ENCODE data around the gene GOLGA7B.

Gene GOLGA7B

GRCh38 chr10:97811958-97812357 is 37.7 kb upstream of the GOLGA7B start:
- Histone ChIP-seq H3K4me1 (ENCODE audit: control extremely low read depth in 1 of 4, control insufficient read depth in 4 of 4, insufficient read depth in 4 of 4, low read length in 3 of 4) (no peaks in the 10 kb centered on the region), H3K4me3 (ENCODE audit: control insufficient read depth in 1 of 7, extremely low read depth in 1 of 7, insufficient read depth in 4 of 7, low read depth in 2 of 7, low read length in 6 of 7) (no peak overlapping the region), H3K9me3 (ENCODE audit: control extremely low read depth in 1 of 5, control insufficient read depth in 4 of 5, insufficient read depth in 2 of 5, low read depth in 1 of 5, low read length in 4 of 5) (no peaks in the 10 kb centered on the region), H3K36me3 (ENCODE audit: control insufficient read depth in 4 of 4, insufficient read depth in 4 of 4, low read length in 3 of 4) (no peaks in the 10 kb centered on the region), H3K27me3 (replicated peaks in 2 of 5; ENCODE audit: control insufficient read depth in 4 of 5, insufficient read depth in 5 of 5, low read length in 4 of 5) (peaks cover 0 to 14% (median 8%) of the 10 kb centered on the region in 5 experiments), H3K27ac (ENCODE audit: insufficient read depth in 1 of 2, low read depth in 1 of 2, low read length in 2 of 2, poor library complexity in 1 of 2, severe bottlenecking in 2 of 2) (no peak overlapping the region)
- ChIA-PET CTCF (interaction anchor here (0.5 to 0.9 kb wide), 2 partner anchors 9 to 95 kb away, joined by 3 read pairs; no protein-coding TSS in a partner anchor), POLR2A (no interaction called here)
- WGBS (ENCODE audit: insufficient coverage): 83% methylated on average over 1 of the region's 3 CpGs
- DNase-seq: no peak

DNA sequence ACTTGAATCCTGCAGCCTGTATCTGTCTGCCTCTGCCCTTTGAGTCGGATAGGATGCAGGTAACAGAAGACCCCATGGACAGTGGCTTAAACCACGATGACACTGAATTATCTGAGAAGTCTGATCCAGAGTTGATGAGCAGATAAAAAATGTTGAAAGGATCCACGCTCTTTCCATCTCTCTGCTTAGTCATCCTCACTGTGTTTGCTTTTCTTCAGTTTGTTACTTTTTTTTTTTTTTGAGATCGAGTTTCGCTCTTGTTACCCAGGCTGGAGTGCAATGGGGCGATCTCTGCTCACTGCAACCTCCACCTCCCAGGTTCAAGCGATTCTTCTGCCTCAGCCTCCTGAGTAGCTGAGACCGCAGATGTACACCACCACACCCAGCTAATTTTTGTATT is 36.9 kb upstream of the GOLGA7B start:
- Histone ChIP-seq H3K36me3 (ENCODE audit: control insufficient read depth in 4 of 4, insufficient read depth in 4 of 4, low read length in 3 of 4) (no peaks in the 10 kb centered on the region), H3K27ac (ENCODE audit: insufficient read depth in 1 of 2, low read depth in 1 of 2, low read length in 2 of 2, poor library complexity in 1 of 2, severe bottlenecking in 2 of 2) (no peak overlapping the region), H3K9me3 (ENCODE audit: control extremely low read depth in 1 of 5, control insufficient read depth in 4 of 5, insufficient read depth in 2 of 5, low read depth in 1 of 5, low read length in 4 of 5) (no peaks in the 10 kb centered on the region), H3K4me1 (ENCODE audit: control extremely low read depth in 1 of 4, control insufficient read depth in 4 of 4, insufficient read depth in 4 of 4, low read length in 3 of 4) (no peaks in the 10 kb centered on the region), H3K4me3 (ENCODE audit: control insufficient read depth in 1 of 7, extremely low read depth in 1 of 7, insufficient read depth in 4 of 7, low read depth in 2 of 7, low read length in 6 of 7) (no peak overlapping the region), H3K27me3 (replicated peaks in 2 of 5; ENCODE audit: control insufficient read depth in 4 of 5, insufficient read depth in 5 of 5, low read length in 4 of 5) (peaks cover 0 to 16% (median 8%) of the 10 kb centered on the region in 5 experiments)
- CTCF ChIA-PET: no interaction called here
- DNase-seq: no peak
- WGBS (ENCODE audit: insufficient coverage): 77% methylated on average over 5 of the region's 8 CpGs
- POLR2A ChIA-PET: no interaction called here

GRCh38 chr10:97813311-97813710 is 36.3 kb upstream of the GOLGA7B start:
- H3K9me3 ChIP-seq (ENCODE audit: control extremely low read depth in 1 of 5, control insufficient read depth in 4 of 5, insufficient read depth in 2 of 5, low read depth in 1 of 5, low read length in 4 of 5): no peaks in the 10 kb centered on the region
- H3K27ac ChIP-seq (ENCODE audit: insufficient read depth in 1 of 2, low read depth in 1 of 2, low read length in 2 of 2, poor library complexity in 1 of 2, severe bottlenecking in 2 of 2): no peak overlapping the region
- H3K4me1 ChIP-seq (ENCODE audit: control extremely low read depth in 1 of 4, control insufficient read depth in 4 of 4, insufficient read depth in 4 of 4, low read length in 3 of 4): no peaks in the 10 kb centered on the region
- CTCF ChIA-PET: no interaction called here
- DNase-seq: no peak
- no peak overlapping the region for H3K4me3 ChIP-seq (ENCODE audit: control insufficient read depth in 1 of 7, extremely low read depth in 1 of 7, insufficient read depth in 4 of 7, low read depth in 2 of 7, low read length in 6 of 7)
- no peaks in the 10 kb centered on the region for H3K36me3 ChIP-seq (ENCODE audit: control insufficient read depth in 4 of 4, insufficient read depth in 4 of 4, low read length in 3 of 4)
- POLR2A ChIA-PET: no interaction called here
- peaks cover 0 to 21% (median 8%) of the 10 kb centered on the region in 5 experiments for H3K27me3 ChIP-seq (replicated peaks in 2 of 5; ENCODE audit: control insufficient read depth in 4 of 5, insufficient read depth in 5 of 5, low read length in 4 of 5)
- WGBS (ENCODE audit: insufficient coverage): 86% methylated on average over 2 of the region's 3 CpGs

GRCh38 chr10:97814996-97815395 is 34.6 kb upstream of the GOLGA7B start:
- Histone ChIP-seq H3K27ac (ENCODE audit: insufficient read depth in 1 of 2, low read depth in 1 of 2, low read length in 2 of 2, poor library complexity in 1 of 2, severe bottlenecking in 2 of 2) (no peak overlapping the region), H3K9me3 (ENCODE audit: control extremely low read depth in 1 of 5, control insufficient read depth in 4 of 5, insufficient read depth in 2 of 5, low read depth in 1 of 5, low read length in 4 of 5) (no peaks in the 10 kb centered on the region), H3K27me3 (replicated peaks in 2 of 5; ENCODE audit: control insufficient read depth in 4 of 5, insufficient read depth in 5 of 5, low read length in 4 of 5) (peaks cover 0 to 31% (median 9%) of the 10 kb centered on the region in 5 experiments), H3K4me3 (ENCODE audit: control insufficient read depth in 1 of 7, extremely low read depth in 1 of 7, insufficient read depth in 4 of 7, low read depth in 2 of 7, low read length in 6 of 7) (no peak overlapping the region), H3K4me1 (ENCODE audit: control extremely low read depth in 1 of 4, control insufficient read depth in 4 of 4, insufficient read depth in 4 of 4, low read length in 3 of 4) (no peaks in the 10 kb centered on the region), H3K36me3 (ENCODE audit: control insufficient read depth in 4 of 4, insufficient read depth in 4 of 4, low read length in 3 of 4) (no peaks in the 10 kb centered on the region)
- POLR2A ChIA-PET: no interaction called here
- DNase-seq: no peak
- 100% methylated on average over 5 of the region's 5 CpGs for WGBS (ENCODE audit: insufficient coverage)
- CTCF ChIA-PET: interaction anchor here (1.2 kb wide), 1 partner anchor 23 kb away, joined by 4 read pairs; no protein-coding TSS in a partner anchor

- Histone ChIP-seq H3K36me3 (ENCODE audit: control insufficient read depth in 4 of 4, insufficient read depth in 4 of 4, low read length in 3 of 4) (no peaks in the 10 kb centered on the region), H3K4me3 (ENCODE audit: control insufficient read depth in 1 of 7, extremely low read depth in 1 of 7, insufficient read depth in 4 of 7, low read depth in 2 of 7, low read length in 6 of 7) (no peak overlapping the region), H3K27ac (ENCODE audit: insufficient read depth in 1 of 2, low read depth in 1 of 2, low read length in 2 of 2, poor library complexity in 1 of 2, severe bottlenecking in 2 of 2) (no peak overlapping the region), H3K4me1 (ENCODE audit: control extremely low read depth in 1 of 4, control insufficient read depth in 4 of 4, insufficient read depth in 4 of 4, low read length in 3 of 4) (no peaks in the 10 kb centered on the region), H3K9me3 (ENCODE audit: control extremely low read depth in 1 of 5, control insufficient read depth in 4 of 5, insufficient read depth in 2 of 5, low read depth in 1 of 5, low read length in 4 of 5) (no peaks in the 10 kb centered on the region), H3K27me3 (replicated peaks in 2 of 5; ENCODE audit: control insufficient read depth in 4 of 5, insufficient read depth in 5 of 5, low read length in 4 of 5) (peaks cover 0 to 29% (median 9%) of the 10 kb centered on the region in 5 experiments)
- CTCF ChIA-PET: no interaction called here
- DNase-seq: no peak
- POLR2A ChIA-PET: no interaction called here
- WGBS (ENCODE audit: insufficient coverage): 89% methylated on average over 4 of the region's 4 CpGs
Measured at GRCh38 chr10:97816609-97817008, 33.0 kb upstream of the GOLGA7B start.

DNA sequence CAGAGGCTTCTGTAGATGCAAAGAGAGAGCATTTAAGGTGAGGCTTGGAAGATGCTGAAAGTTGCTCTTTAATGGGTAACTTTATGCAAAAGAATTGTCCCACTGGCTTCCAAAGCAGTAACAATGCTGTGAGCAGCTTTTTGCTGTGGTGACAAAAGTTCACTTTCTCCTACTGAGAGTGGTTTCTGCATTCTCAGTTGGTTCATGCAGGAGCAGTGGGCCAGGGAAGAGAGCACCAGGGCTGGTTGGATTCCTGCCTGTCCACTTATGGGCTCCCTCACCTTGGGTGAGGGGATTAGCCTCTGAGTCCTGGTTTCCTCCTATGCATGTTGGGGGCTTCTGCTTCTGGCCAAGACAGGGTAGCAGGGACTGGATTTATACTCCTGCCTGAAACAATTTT is 31.1 kb upstream of the GOLGA7B start:
- H3K9me3 ChIP-seq (ENCODE audit: control extremely low read depth in 1 of 5, control insufficient read depth in 4 of 5, insufficient read depth in 2 of 5, low read depth in 1 of 5, low read length in 4 of 5): no peaks in the 10 kb centered on the region
- no peaks in the 10 kb centered on the region for H3K36me3 ChIP-seq (ENCODE audit: control insufficient read depth in 4 of 4, insufficient read depth in 4 of 4, low read length in 3 of 4)
- H3K27me3 ChIP-seq (replicated peaks in 2 of 5; ENCODE audit: control insufficient read depth in 4 of 5, insufficient read depth in 5 of 5, low read length in 4 of 5): peaks cover 0 to 31% (median 8%) of the 10 kb centered on the region in 5 experiments
- H3K4me3 ChIP-seq (ENCODE audit: control insufficient read depth in 1 of 7, extremely low read depth in 1 of 7, insufficient read depth in 4 of 7, low read depth in 2 of 7, low read length in 6 of 7): no peak overlapping the region
- DNase-seq: no peak
- ChIA-PET POLR2A (no interaction called here), CTCF (interaction anchor here (1.2 kb wide), 1 partner anchor 26 kb away, joined by 3 read pairs; no protein-coding TSS in a partner anchor)
- no peaks in the 10 kb centered on the region for H3K4me1 ChIP-seq (ENCODE audit: control extremely low read depth in 1 of 4, control insufficient read depth in 4 of 4, insufficient read depth in 4 of 4, low read length in 3 of 4)
- no peak overlapping the region for H3K27ac ChIP-seq (ENCODE audit: insufficient read depth in 1 of 2, low read depth in 1 of 2, low read length in 2 of 2, poor library complexity in 1 of 2, severe bottlenecking in 2 of 2)

DNA sequence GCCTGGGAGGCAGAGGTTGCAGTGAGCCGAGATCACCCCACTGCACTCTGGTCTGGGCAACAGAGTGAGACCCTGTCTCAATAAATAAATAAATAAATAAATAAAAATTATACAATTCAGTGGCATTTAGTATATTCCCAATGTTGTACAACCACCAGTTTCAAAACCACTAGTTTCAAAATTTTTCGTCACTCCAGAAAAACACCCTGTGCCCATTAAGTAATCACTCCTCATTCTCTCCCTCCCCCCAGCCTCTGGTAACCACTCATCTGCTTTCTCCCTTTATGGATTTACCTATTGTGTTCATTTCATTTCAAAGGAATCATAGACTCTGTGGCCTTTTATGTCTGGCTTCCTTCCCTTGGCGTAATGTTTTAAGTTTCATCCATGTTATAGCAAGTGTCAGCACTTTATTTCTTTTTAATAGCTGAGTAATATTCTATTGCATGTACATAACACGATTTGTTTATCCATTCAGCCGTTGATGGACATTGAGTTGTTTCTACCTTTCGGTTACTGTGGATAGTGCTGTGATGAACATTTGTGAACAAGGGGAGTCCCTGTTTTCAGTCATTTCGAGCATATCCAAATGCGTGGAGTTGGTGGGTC is 29.4 kb upstream of the GOLGA7B start:
- H3K4me1 ChIP-seq (ENCODE audit: control extremely low read depth in 1 of 4, control insufficient read depth in 4 of 4, insufficient read depth in 4 of 4, low read length in 3 of 4): no peaks in the 10 kb centered on the region
- DNase-seq: no peak
- H3K27ac ChIP-seq (ENCODE audit: insufficient read depth in 1 of 2, low read depth in 1 of 2, low read length in 2 of 2, poor library complexity in 1 of 2, severe bottlenecking in 2 of 2): no peak overlapping the region
- no peaks in the 10 kb centered on the region for H3K9me3 ChIP-seq (ENCODE audit: control extremely low read depth in 1 of 5, control insufficient read depth in 4 of 5, insufficient read depth in 2 of 5, low read depth in 1 of 5, low read length in 4 of 5)
- no peak overlapping the region for H3K4me3 ChIP-seq (ENCODE audit: control insufficient read depth in 1 of 7, extremely low read depth in 1 of 7, insufficient read depth in 4 of 7, low read depth in 2 of 7, low read length in 6 of 7)
- H3K36me3 ChIP-seq (ENCODE audit: control insufficient read depth in 4 of 4, insufficient read depth in 4 of 4, low read length in 3 of 4): no peaks in the 10 kb centered on the region
- POLR2A ChIA-PET: no interaction called here
- 100% methylated on average over 2 of the region's 8 CpGs for WGBS (ENCODE audit: insufficient coverage)
- peaks cover 0 to 31% (median 8%) of the 10 kb centered on the region in 5 experiments for H3K27me3 ChIP-seq (replicated peaks in 2 of 5; ENCODE audit: control insufficient read depth in 4 of 5, insufficient read depth in 5 of 5, low read length in 4 of 5)
- CTCF ChIA-PET: interaction anchor here (1.4 to 1.9 kb wide), 2 partner anchors 13 to 19 kb away, joined by 3 to 5 read pairs; no protein-coding TSS in a partner anchor

All from common myeloid progenitor, CD34-positive (primary cell).